Astrocyte of the spinal cord (primary cell): Measurements from ENCODE around the gene TBX5.
"Not testable (repeated sequence)": the region's sequence is repeated elsewhere in the genome, so short reads cannot be mapped to it uniquely, and the experiment has no call there.

Experiments
- DNase-seq: peaks from one replicate; pipeline ENCODE4 v3.0.0; 2011; ENCODE audit warnings: low read depth, low spot score
- H3K4me3 ChIP-seq: 2 replicates; pipeline ENCODE4 v1.5.1; 2011; ENCODE audit warnings: low read depth, mild to moderate bottlenecking, low read length, moderate library complexity
- CTCF ChIP-seq: IDR thresholded peaks from 2 replicates; pipeline ENCODE4 v1.5.1; 2012; ENCODE audit warnings: low read depth, mild to moderate bottlenecking, low read length, inconsistent platforms
- in situ Hi-C: cut with HindIII; loops from 2 replicates; pipeline ENCODE4 v1.10.0; 2017; ENCODE audit warnings: low sequenced_read_pairs

The TBX5 gene

GRCh38 chr12:114361545-114361944, 44.4 kb downstream of the TBX5 start:
- H3K4me3 ChIP-seq, result no peak overlapping the region
- no peak for TF ChIP-seq CTCF
- in situ Hi-C loops, result no loop called here
- DNase-seq, result no peak

GRCh38 chr12:114360485-114360884, 45.5 kb downstream of the TBX5 start:
- H3K4me3 ChIP-seq, result no peak overlapping the region
- DNase-seq, result no peak
- in situ Hi-C loops, result no loop called here
- TF ChIP-seq CTCF, result no peak

GRCh38 chr12:114355389-114356088, 50.4 kb downstream of the TBX5 start:
- TF ChIP-seq CTCF, result no peak
- no peak for DNase-seq
- H3K4me3 ChIP-seq, result no peak overlapping the region
- in situ Hi-C loops, result no loop called here

- DNase-seq, in situ Hi-C loops, H3K4me3 ChIP-seq: not testable (repeated sequence)
Measured at GRCh38 chr12:114349239-114349638, 56.7 kb downstream of the TBX5 start.

GRCh38 chr12:114347861-114348260, 58.1 kb downstream of the TBX5 start:
- no peak for TF ChIP-seq CTCF
- no peak for DNase-seq
- in situ Hi-C loops, result no loop called here
- H3K4me3 ChIP-seq, result no peak overlapping the region

GRCh38 chr12:114344831-114345230, 61.1 kb downstream of the TBX5 start:
- no peak overlapping the region for H3K4me3 ChIP-seq
- in situ Hi-C loops, result no loop called here
- no peak for TF ChIP-seq CTCF
- no peak for DNase-seq

- DNase-seq, result no peak
- H3K4me3 ChIP-seq, result no peak overlapping the region
- in situ Hi-C loops, result no loop called here
- TF ChIP-seq CTCF, result no peak
Measured at GRCh38 chr12:114344303-114344663, 61.7 kb downstream of the TBX5 start.
